ENCODE measurements around the gene NLGN4X.
"Not testable (repeated sequence)": the region's sequence is repeated elsewhere in the genome, so short reads cannot be mapped to it uniquely, and the experiment has no call there.

GRCh38 chrX:5903586-5904190, 325.0 kb downstream of the NLGN4X start:
- not testable (repeated sequence) for TF ChIP-seq NFRKB (IDR thresholded peaks at IDR 0.05); ELF4 (IDR thresholded peaks at IDR 0.05); L3MBTL2 (conservative IDR thresholded peaks at IDR 0.05)
